Glutamatergic neuron (in vitro differentiated cells): Measurements from ENCODE around the gene MTHFD1. TPM values are rescaled to one million over a fixed set of nuclear protein-coding genes. Genes with fewer than 3 reads are reported as not detected.

Experiments used
- DNase-seq: peaks from one replicate; pipeline ENCODE4 v3.0.0; 2022
- H3K27ac Mint-ChIP-seq: one replicate; pipeline ENCODE4 v1.8.0; 2020; ENCODE audit warnings: mild to moderate bottlenecking, mixed read lengths, inconsistent platforms; ENCODE audit not compliant: unreplicated experiment
- H3K27me3 Mint-ChIP-seq: one replicate; pipeline ENCODE4 v1.8.0; 2020; ENCODE audit warnings: mild to moderate bottlenecking, moderate library complexity, mixed read lengths, inconsistent platforms; ENCODE audit not compliant: unreplicated experiment
- H3K36me3 Mint-ChIP-seq: one replicate; pipeline ENCODE4 v1.8.0; 2020; ENCODE audit warnings: mild to moderate bottlenecking, mixed read lengths, inconsistent platforms; ENCODE audit not compliant: unreplicated experiment
- H3K4me1 Mint-ChIP-seq: one replicate; pipeline ENCODE4 v1.8.0; 2020; ENCODE audit warnings: mild to moderate bottlenecking, low read depth, mixed read lengths, inconsistent platforms; ENCODE audit not compliant: unreplicated experiment
- H3K4me3 Mint-ChIP-seq: one replicate; pipeline ENCODE4 v1.8.0; 2020; ENCODE audit warnings: mild to moderate bottlenecking, mixed read lengths, inconsistent platforms; ENCODE audit not compliant: unreplicated experiment
- H3K9me3 Mint-ChIP-seq: one replicate; pipeline ENCODE4 v1.8.0; 2020; ENCODE audit warnings: mild to moderate bottlenecking, moderate library complexity, mixed read lengths, inconsistent platforms; ENCODE audit not compliant: unreplicated experiment
- CTCF ChIP-seq: fragments of 200-600 bp; sonication (generic); IDR thresholded peaks from one replicate; pipeline ENCODE4 v1.5.0; 2021; ENCODE audit not compliant: partially characterized antibody, unreplicated experiment
- total RNA-seq: library from RNA; stranded (reverse); fragmentation: NEBNext Ultra II Directional; extraction: Animal tissue kit (Norgen Biotek cat#: 25700); gene quantifications from one replicate; pipeline ENCODE4 v1.2.1, GENCODE V29; 2021; ENCODE audit not compliant: unreplicated experiment

Gene MTHFD1
- total RNA-seq, 1 donor from 2014 or later: 33.0 TPM

DNA sequence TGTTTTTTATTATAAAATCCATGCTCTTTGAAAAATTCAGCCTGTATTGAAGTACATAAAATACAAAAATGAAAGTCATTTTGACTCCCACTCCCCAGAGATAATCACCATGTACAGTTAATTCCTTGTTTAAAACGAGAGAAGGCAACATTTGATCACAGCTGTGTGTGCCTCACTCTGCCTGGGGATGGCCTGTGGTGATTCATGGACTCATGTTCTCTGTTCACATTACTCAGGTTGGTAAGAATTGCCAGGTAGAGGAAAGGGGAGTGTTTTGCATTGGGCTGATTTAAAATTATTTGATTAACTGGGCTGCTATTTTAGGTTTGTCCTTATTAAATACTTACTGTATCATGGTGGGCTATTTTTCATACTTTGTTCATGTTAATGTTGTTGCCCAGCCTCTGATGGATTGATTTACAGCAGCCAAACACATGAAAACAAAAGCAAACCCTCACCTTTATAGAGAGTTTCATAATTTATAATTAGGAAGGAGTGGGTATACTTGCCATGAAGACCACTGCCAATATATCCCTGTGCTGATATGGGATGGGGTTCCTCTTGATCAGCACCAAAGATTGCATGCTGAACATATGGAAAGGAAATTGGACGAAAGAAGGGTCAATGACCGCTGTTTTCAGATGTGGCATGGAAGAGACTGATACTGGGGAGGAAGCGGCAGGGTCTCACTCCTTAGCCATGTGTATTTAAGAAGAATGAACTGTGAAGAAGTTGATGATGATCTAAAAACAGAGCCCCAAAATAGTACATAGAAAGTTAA, 119.4 kb downstream of the MTHFD1 start:
- H3K4me3 Mint-ChIP-seq: peak overlapping the region; percentile 22
- no peak for DNase-seq
- no peak overlapping the region for H3K27ac Mint-ChIP-seq
- peaks cover 13% of the 10 kb centered on the region for H3K27me3 Mint-ChIP-seq
- H3K36me3 Mint-ChIP-seq: no peaks in the 10 kb centered on the region
- no peak for TF ChIP-seq CTCF
- H3K9me3 Mint-ChIP-seq: peaks cover 12% of the 10 kb centered on the region
- H3K4me1 Mint-ChIP-seq: peaks cover 34% of the 10 kb centered on the region

GRCh38 chr14:64508215-64508776, 120.1 kb downstream of the MTHFD1 start:
- no peak for DNase-seq
- H3K4me1 Mint-ChIP-seq: peaks cover 29% of the 10 kb centered on the region
- H3K36me3 Mint-ChIP-seq: no peaks in the 10 kb centered on the region
- peaks cover 9% of the 10 kb centered on the region for H3K9me3 Mint-ChIP-seq
- no peak overlapping the region for H3K4me3 Mint-ChIP-seq
- H3K27ac Mint-ChIP-seq: no peak overlapping the region
- TF ChIP-seq CTCF: no peak
- peaks cover 10% of the 10 kb centered on the region for H3K27me3 Mint-ChIP-seq

- DNase-seq: no peak
- Mint-ChIP-seq H3K4me3 (no peak overlapping the region), H3K27me3 (peaks cover 8% of the 10 kb centered on the region), H3K36me3 (no peaks in the 10 kb centered on the region), H3K4me1 (peaks cover 29% of the 10 kb centered on the region), H3K9me3 (peaks cover 9% of the 10 kb centered on the region), H3K27ac (no peak overlapping the region)
- no peak for TF ChIP-seq CTCF
Observed at GRCh38 chr14:64509036-64509435, 120.9 kb downstream of the MTHFD1 start.

Other genes with a start within 250 kb of the MTHFD1 start
- gene ESR2, start 94.0 kb upstream of the MTHFD1 start, total RNA-seq: 0.66 TPM
- gene AKAP5, start 77.1 kb downstream of the MTHFD1 start, total RNA-seq: 0.15 TPM
- 9.4 TPM for gene ZBTB25, start 115.5 kb downstream of the MTHFD1 start, total RNA-seq
- 16.6 TPM for gene ZBTB1, start 116.4 kb downstream of the MTHFD1 start, total RNA-seq
- gene HSPA2, start 152.4 kb downstream of the MTHFD1 start, total RNA-seq: 23.9 TPM
- 2.4 TPM for gene PPP1R36, start 161.6 kb downstream of the MTHFD1 start, total RNA-seq